Measurements from ENCODE around the gene CPO.

CPO gene

GRCh38 chr2:206982360-206982955 lies 43.1 kb downstream of the CPO start:
- DNase-seq: no peak
- no peak for TF ChIP-seq POLR2A (IDR thresholded peaks at IDR 0.05; ENCODE audit: low read length)
- TF ChIP-seq GATA1 (IDR thresholded peaks at IDR 0.05; ENCODE audit: low read depth, low read length): no peak

- no peak for TF ChIP-seq POLR2A (IDR thresholded peaks at IDR 0.05; ENCODE audit: low read length)
- no peak for TF ChIP-seq GATA1 (IDR thresholded peaks at IDR 0.05; ENCODE audit: low read depth, low read length)
- no peak for DNase-seq
These were observed 44.0 kb downstream of the CPO start for GRCh38 chr2:206983161-206983859.

GRCh38 chr2:206984206-206984605 lies 44.9 kb downstream of the CPO start:
- TF ChIP-seq POLR2A (IDR thresholded peaks at IDR 0.05; ENCODE audit: low read length) (no peak), GATA1 (IDR thresholded peaks at IDR 0.05; ENCODE audit: low read depth, low read length) (no peak)
- no peak for DNase-seq

GRCh38 chr2:206986943-206987342 lies 47.6 kb downstream of the CPO start:
- TF ChIP-seq POLR2A (IDR thresholded peaks at IDR 0.05; ENCODE audit: low read length) (no peak), GATA1 (IDR thresholded peaks at IDR 0.05; ENCODE audit: low read depth, low read length) (no peak)
- DNase-seq: no peak

GRCh38 chr2:206987810-206988209 lies 48.5 kb downstream of the CPO start:
- no peak for DNase-seq
- no peak for TF ChIP-seq GATA1 (IDR thresholded peaks at IDR 0.05; ENCODE audit: low read depth, low read length)
- no peak for TF ChIP-seq POLR2A (IDR thresholded peaks at IDR 0.05; ENCODE audit: low read length)

GRCh38 chr2:206988884-206989283 lies 49.6 kb downstream of the CPO start:
- TF ChIP-seq GATA1 (IDR thresholded peaks at IDR 0.05; ENCODE audit: low read depth, low read length) (no peak), POLR2A (IDR thresholded peaks at IDR 0.05; ENCODE audit: low read length) (no peak)
- DNase-seq: no peak

- TF ChIP-seq GATA1 (IDR thresholded peaks at IDR 0.05; ENCODE audit: low read depth, low read length): no peak
- peak; percentile 44 to 54 for DNase-seq
These were observed 50.0 kb downstream of the CPO start for GRCh38 chr2:206989311-206989710.

- no peak for DNase-seq
- TF ChIP-seq GATA1 (IDR thresholded peaks at IDR 0.05; ENCODE audit: low read depth, low read length) (no peak), POLR2A (IDR thresholded peaks at IDR 0.05; ENCODE audit: low read length) (no peak)
These were observed 51.0 kb downstream of the CPO start for GRCh38 chr2:206990360-206990759.

GRCh38 chr2:206991070-206991469 lies 51.8 kb downstream of the CPO start:
- no peak for DNase-seq
- TF ChIP-seq GATA1 (IDR thresholded peaks at IDR 0.05; ENCODE audit: low read depth, low read length): no peak
- TF ChIP-seq POLR2A (IDR thresholded peaks at IDR 0.05; ENCODE audit: low read length): no peak

- TF ChIP-seq GATA1 (IDR thresholded peaks at IDR 0.05; ENCODE audit: low read depth, low read length) (no peak), POLR2A (IDR thresholded peaks at IDR 0.05; ENCODE audit: low read length) (no peak)
- no peak for DNase-seq
These were observed 54.1 kb downstream of the CPO start for GRCh38 chr2:206993396-206993911.

GRCh38 chr2:206993964-206994363 lies 54.6 kb downstream of the CPO start:
- no peak for DNase-seq
- TF ChIP-seq GATA1 (IDR thresholded peaks at IDR 0.05; ENCODE audit: low read depth, low read length) (no peak), POLR2A (IDR thresholded peaks at IDR 0.05; ENCODE audit: low read length) (no peak)

- no peak for DNase-seq
- TF ChIP-seq GATA1 (IDR thresholded peaks at IDR 0.05; ENCODE audit: low read depth, low read length) (no peak), POLR2A (IDR thresholded peaks at IDR 0.05; ENCODE audit: low read length) (no peak)
These were observed 57.3 kb downstream of the CPO start for GRCh38 chr2:206996556-206997065.

- DNase-seq: no peak
- TF ChIP-seq POLR2A (IDR thresholded peaks at IDR 0.05; ENCODE audit: low read length) (no peak), GATA1 (IDR thresholded peaks at IDR 0.05; ENCODE audit: low read depth, low read length) (no peak)
These were observed 69.0 kb downstream of the CPO start for GRCh38 chr2:207008105-207008990.

- TF ChIP-seq GATA1 (IDR thresholded peaks at IDR 0.05; ENCODE audit: low read depth, low read length) (no peak), POLR2A (IDR thresholded peaks at IDR 0.05; ENCODE audit: low read length) (no peak)
- DNase-seq: no peak
These were observed 73.1 kb downstream of the CPO start for GRCh38 chr2:207012461-207012860.
